Measurements from ENCODE around the gene NUP153. TPM values are rescaled to one million over a fixed set of nuclear protein-coding genes. Genes with fewer than 3 reads are reported as not detected.

The NUP153 gene
- total and polyA plus RNA-seq, 10 of the 15 experiments (the other 5 are each of a cell fraction or from before 2014, with no cell fraction given): 13.9 to 77.7 (median 56.2) TPM

DNA sequence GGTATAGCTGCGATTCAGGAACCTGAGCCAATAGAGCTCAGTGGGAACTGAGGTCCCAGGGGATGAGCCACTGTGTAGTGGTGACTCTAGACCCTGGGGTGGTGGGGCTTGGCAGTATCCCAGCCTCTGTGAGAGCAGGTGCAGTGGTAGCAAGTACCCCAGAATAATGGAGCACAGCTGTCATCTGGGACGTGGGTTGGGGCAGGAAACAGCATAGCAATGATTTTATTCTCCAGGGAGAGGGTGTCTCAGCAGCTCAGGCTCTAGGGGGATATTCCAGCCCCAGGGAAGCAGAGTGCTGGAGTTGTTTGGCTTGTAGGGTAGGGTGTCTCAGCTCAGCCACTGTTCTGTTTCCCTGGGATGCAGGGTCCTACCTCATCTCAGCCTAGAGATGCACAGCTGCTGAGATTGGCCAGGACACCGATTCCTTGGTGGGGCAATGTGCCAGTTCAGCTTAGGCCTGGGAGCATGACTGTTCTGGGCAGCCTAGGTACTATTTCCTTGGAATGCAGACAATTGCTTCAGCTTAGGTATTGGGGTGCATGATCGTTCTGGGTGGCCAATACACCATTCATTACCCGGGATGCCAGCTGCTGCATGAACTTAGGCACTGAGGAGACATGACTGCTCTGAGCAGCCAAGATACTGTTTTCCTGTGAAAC, 34.0 kb upstream of the NUP153 start (continued):
- TF ChIP-seq, protein P1, sequence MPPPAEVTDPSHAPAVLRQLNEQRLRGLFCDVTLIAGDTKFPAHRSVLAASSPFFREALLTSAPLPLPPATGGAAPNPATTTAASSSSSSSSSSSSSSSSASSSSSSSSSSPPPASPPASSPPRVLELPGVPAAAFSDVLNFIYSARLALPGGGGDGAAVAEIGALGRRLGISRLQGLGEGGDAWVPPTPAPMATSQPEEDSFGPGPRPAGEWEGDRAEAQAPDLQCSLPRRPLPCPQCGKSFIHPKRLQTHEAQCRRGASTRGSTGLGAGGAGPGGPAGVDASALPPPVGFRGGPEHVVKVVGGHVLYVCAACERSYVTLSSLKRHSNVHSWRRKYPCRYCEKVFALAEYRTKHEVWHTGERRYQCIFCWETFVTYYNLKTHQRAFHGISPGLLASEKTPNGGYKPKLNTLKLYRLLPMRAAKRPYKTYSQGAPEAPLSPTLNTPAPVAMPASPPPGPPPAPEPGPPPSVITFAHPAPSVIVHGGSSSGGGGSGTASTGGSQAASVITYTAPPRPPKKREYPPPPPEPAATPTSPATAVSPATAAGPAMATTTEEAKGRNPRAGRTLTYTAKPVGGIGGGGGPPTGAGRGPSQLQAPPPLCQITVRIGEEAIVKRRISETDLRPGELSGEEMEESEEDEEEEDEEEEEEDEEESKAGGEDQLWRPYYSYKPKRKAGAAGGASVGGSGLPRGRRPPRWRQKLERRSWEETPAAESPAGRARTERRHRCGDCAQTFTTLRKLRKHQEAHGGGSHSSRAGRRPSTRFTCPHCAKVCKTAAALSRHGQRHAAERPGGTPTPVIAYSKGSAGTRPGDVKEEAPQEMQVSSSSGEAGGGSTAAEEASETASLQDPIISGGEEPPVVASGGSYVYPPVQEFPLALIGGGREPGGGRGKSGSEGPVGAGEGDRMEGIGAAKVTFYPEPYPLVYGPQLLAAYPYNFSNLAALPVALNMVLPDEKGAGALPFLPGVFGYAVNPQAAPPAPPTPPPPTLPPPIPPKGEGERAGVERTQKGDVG (CRISPR knock-in tag; IDR thresholded peaks at IDR 0.05): no peak
- no peak for TF ChIP-seq NR2C1 (IDR thresholded peaks at IDR 0.05)
- TF ChIP-seq, protein P2, sequence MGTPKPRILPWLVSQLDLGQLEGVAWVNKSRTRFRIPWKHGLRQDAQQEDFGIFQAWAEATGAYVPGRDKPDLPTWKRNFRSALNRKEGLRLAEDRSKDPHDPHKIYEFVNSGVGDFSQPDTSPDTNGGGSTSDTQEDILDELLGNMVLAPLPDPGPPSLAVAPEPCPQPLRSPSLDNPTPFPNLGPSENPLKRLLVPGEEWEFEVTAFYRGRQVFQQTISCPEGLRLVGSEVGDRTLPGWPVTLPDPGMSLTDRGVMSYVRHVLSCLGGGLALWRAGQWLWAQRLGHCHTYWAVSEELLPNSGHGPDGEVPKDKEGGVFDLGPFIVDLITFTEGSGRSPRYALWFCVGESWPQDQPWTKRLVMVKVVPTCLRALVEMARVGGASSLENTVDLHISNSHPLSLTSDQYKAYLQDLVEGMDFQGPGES (IDR thresholded peaks at IDR 0.05): no peak

DNA sequence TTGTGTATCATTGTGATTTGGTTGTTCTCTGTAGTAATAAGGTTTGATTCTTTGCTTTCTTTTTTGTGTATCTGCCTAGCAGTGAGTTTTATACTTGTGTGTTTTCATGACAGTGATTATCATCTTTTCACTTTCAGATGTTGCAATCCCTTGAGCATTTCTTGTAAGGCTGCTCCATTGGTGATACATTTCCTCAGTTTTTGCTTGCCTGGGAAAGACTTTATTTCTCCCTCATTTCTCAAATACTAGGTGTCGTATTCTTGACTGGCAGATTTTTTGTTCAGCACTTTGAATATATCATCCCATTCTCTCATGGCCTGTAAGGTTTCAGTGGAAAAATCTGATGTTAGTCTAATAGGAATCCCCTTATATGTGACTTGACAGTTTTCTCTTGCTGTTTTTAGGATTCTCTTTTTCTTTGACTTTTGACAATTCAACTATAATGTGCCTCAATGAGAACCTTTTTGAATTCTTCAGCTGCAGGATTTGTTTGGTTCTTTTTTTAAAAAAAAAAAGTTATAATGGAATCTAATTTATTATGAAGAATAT, 31.1 kb upstream of the NUP153 start:
- DNase-seq (ENCODE audit: low read depth, low spot score) (no peak), ATAC-seq (no peak), FAIRE-seq (no peak)
- H3K36me3 ChIP-seq (ENCODE audit: control insufficient read depth in 2 of 2, insufficient read depth in 2 of 2, low read length in 1 of 2): no peaks in the 10 kb centered on the region
- no peaks in the 10 kb centered on the region for H3K79me2 ChIP-seq (ENCODE audit: control insufficient read depth, insufficient read depth, low read length)
- CTCF ChIA-PET: no interaction called here
- H3K9me3 ChIP-seq (replicated peaks; ENCODE audit: control insufficient read depth, insufficient read depth, low read length): peaks cover 4% of the 10 kb centered on the region; the same call in 2 of the 3 replicates
- H2AFZ ChIP-seq (ENCODE audit: control insufficient read depth, low read depth, low read length): no peak overlapping the region
- no peak overlapping the region for H3K9ac ChIP-seq (ENCODE audit: control insufficient read depth, insufficient read depth, low read length)
- WGBS (ENCODE audit: insufficient coverage, insufficient replicate concordance, low lambda C conversion rate, missing lambda C conversion rate): 57% methylated on average over 1 of the region's 1 CpG
- RAD21 ChIA-PET (ENCODE audit: unreplicated experiment): no interaction called here
- intact Hi-C loops (cut with micrococcal nuclease; ENCODE audit: unreplicated experiment) (no loop called here), in situ Hi-C loops (cut with MboI) (no loop called here)
- no peaks in the 10 kb centered on the region for H4K20me1 ChIP-seq (ENCODE audit: control insufficient read depth, insufficient read depth)
- H3K27ac ChIP-seq (ENCODE audit: control insufficient read depth, insufficient read depth): no peak overlapping the region
- no peak overlapping the region for H3K4me2 ChIP-seq (ENCODE audit: control insufficient read depth, insufficient read depth)
- H3K27me3 ChIP-seq (replicated peaks in 1 of 2; ENCODE audit: control insufficient read depth in 2 of 2, insufficient read depth in 2 of 2, low read length in 1 of 2): no peaks in the 10 kb centered on the region
- SMC1A ChIA-PET (ENCODE audit: uncharacterized antibody, unreplicated experiment): no interaction called here
- no peak overlapping the region for H3K4me3 ChIP-seq
- BruUV-seq (replicated peaks): no TSS peak
- H3K4me1 ChIP-seq (ENCODE audit: control insufficient read depth, insufficient read depth, low read length): no peaks in the 10 kb centered on the region
- POLR2A ChIA-PET: no interaction called here
- TF ChIP-seq, protein P3, sequence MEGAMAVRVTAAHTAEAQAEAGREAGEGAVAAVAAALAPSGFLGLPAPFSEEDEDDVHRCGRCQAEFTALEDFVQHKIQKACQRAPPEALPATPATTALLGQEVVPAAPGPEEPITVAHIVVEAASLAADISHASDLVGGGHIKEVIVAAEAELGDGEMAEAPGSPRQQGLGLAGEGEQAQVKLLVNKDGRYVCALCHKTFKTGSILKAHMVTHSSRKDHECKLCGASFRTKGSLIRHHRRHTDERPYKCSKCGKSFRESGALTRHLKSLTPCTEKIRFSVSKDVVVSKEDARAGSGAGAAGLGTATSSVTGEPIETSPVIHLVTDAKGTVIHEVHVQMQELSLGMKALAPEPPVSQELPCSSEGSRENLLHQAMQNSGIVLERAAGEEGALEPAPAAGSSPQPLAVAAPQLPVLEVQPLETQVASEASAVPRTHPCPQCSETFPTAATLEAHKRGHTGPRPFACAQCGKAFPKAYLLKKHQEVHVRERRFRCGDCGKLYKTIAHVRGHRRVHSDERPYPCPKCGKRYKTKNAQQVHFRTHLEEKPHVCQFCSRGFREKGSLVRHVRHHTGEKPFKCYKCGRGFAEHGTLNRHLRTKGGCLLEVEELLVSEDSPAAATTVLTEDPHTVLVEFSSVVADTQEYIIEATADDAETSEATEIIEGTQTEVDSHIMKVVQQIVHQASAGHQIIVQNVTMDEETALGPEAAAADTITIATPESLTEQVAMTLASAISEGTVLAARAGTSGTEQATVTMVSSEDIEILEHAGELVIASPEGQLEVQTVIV (IDR thresholded peaks at IDR 0.05; ENCODE audit: borderline replicate concordance, partially characterized antibody): no peak
- TF ChIP-seq NFXL1 (IDR thresholded peaks at IDR 0.05; ENCODE audit: borderline replicate concordance) (no peak), EP300 (IDR thresholded peaks at IDR 0.05; ENCODE audit: borderline replicate concordance in 1 of 2, control insufficient read depth in 1 of 2, low read depth in 2 of 2, low read length in 2 of 2) (no peak), BRCA1 (IDR thresholded peaks at IDR 0.05; ENCODE audit: low read depth, low read length) (no peak)
- TF ChIP-seq, protein P4, sequence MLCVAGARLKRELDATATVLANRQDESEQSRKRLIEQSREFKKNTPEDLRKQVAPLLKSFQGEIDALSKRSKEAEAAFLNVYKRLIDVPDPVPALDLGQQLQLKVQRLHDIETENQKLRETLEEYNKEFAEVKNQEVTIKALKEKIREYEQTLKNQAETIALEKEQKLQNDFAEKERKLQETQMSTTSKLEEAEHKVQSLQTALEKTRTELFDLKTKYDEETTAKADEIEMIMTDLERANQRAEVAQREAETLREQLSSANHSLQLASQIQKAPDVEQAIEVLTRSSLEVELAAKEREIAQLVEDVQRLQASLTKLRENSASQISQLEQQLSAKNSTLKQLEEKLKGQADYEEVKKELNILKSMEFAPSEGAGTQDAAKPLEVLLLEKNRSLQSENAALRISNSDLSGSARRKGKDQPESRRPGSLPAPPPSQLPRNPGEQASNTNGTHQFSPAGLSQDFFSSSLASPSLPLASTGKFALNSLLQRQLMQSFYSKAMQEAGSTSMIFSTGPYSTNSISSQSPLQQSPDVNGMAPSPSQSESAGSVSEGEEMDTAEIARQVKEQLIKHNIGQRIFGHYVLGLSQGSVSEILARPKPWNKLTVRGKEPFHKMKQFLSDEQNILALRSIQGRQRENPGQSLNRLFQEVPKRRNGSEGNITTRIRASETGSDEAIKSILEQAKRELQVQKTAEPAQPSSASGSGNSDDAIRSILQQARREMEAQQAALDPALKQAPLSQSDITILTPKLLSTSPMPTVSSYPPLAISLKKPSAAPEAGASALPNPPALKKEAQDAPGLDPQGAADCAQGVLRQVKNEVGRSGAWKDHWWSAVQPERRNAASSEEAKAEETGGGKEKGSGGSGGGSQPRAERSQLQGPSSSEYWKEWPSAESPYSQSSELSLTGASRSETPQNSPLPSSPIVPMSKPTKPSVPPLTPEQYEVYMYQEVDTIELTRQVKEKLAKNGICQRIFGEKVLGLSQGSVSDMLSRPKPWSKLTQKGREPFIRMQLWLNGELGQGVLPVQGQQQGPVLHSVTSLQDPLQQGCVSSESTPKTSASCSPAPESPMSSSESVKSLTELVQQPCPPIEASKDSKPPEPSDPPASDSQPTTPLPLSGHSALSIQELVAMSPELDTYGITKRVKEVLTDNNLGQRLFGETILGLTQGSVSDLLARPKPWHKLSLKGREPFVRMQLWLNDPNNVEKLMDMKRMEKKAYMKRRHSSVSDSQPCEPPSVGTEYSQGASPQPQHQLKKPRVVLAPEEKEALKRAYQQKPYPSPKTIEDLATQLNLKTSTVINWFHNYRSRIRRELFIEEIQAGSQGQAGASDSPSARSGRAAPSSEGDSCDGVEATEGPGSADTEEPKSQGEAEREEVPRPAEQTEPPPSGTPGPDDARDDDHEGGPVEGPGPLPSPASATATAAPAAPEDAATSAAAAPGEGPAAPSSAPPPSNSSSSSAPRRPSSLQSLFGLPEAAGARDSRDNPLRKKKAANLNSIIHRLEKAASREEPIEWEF (IDR thresholded peaks at IDR 0.05; ENCODE audit: insufficient replicate concordance, low read depth, low read length): no peak

Data from GM12878 (cell line).